Stomach (tissue), 9 donors: ENCODE measurements around the gene MRPS2. TPM values are rescaled to one million over a fixed set of nuclear protein-coding genes. Genes with fewer than 3 reads are reported as not detected.

ENCODE experiments used
- DNase-seq, 2 donors: peaks; one replicate each; pipeline versions ENCODE4 v3.0.0 to v3.0.0-alpha.2; 2013 to 2019
- H3K27ac ChIP-seq, 5 donors: fragments of 200-600 bp in 4 of 5; sonication (generic) in 4 of 5; one replicate each; pipeline ENCODE4 v1.5.1; 2013 to 2019; ENCODE audit warnings: mild to moderate bottlenecking in 1 of 5, moderate library complexity in 1 of 5
- H3K27me3 ChIP-seq, 3 donors: fragments of 200-600 bp; sonication (generic); one replicate each; pipeline ENCODE4 v1.5.1; 2017 to 2019; ENCODE audit warnings: mixed run types in 1 of 3
- H3K36me3 ChIP-seq, 4 donors: fragments of 200-600 bp; sonication (generic); 1 replicate in 3 of 4; 2 replicates in 1 of 4; pipeline ENCODE4 v1.5.1; 2016 to 2019
- H3K4me1 ChIP-seq, 4 donors: fragments of 200-600 bp; sonication (generic); one replicate each; pipeline ENCODE4 v1.5.1; 2016 to 2019
- H3K4me3 ChIP-seq, 4 donors: fragments of 200-600 bp; sonication (generic) in 3 of 4; one replicate each; pipeline ENCODE4 v1.5.1; 2016 to 2019; ENCODE audit warnings: mild to moderate bottlenecking in 1 of 4
- H3K9me3 ChIP-seq, 4 donors: fragments of 200-600 bp; sonication (generic); one replicate each; pipeline ENCODE4 v1.5.1; 2016 to 2019
- EP300 ChIP-seq: sonication (generic); formaldehyde crosslinking; IDR thresholded peaks from one replicate; pipeline ENCODE4 v1.6.1; 2017; ENCODE audit warnings: antibody characterized with exemption
- POLR2A ChIP-seq, 4 donors: fragments of 450-650 bp; IDR thresholded peaks; one replicate each; pipeline ENCODE4 v1.6.1; 2016; ENCODE audit warnings: antibody characterized with exemption in 4 of 4, control low read depth in 2 of 4, mild to moderate bottlenecking in 1 of 4, moderate library complexity in 1 of 4
- POLR2AphosphoS5 ChIP-seq, 3 donors: sonication (generic); formaldehyde crosslinking; IDR thresholded peaks; one replicate each; pipeline ENCODE4 v1.6.1; 2016; ENCODE audit warnings: antibody characterized with exemption in 3 of 3
- WGBS, 5 donors: extraction: QIAGEN DNeasy Blood & Tissue Kit in 3 of 5; methylation state at CpG; one replicate each; pipeline versions ENCODE4 v1.1.5 to v1.1.7; 2013 to 2018; 5-methylcytosine and 5-hydroxymethylcytosine counted together
- intact Hi-C: fragments of 100-400 bp; cut with DNase I; formaldehyde crosslinking; loops from one replicate; pipeline ENCODE4 v1.15.1; 2023; ENCODE audit warnings: low total_unique reads
- polyA plus RNA-seq, 3 donors: library from polyadenylated mRNA; stranded (reverse); fragments of 200-250 nt; gene quantifications; one replicate each; pipeline ENCODE4 v1.2.3, GENCODE V29; 2013
- total RNA-seq, 5 donors: library from RNA; depleted of rRNA; stranded (reverse); fragments of >200 nt; gene quantifications; one replicate each; pipeline versions ENCODE4 v1.1.0 to v1.2.3, GENCODE V29; 2014 to 2016
- TF ChIP-seq, protein P1 (sequence below), 7 experiments: fragments of 450-650 bp in 4 of 7; fragments of 200-600 bp in 3 of 7; sonication (generic) in 3 of 7; IDR thresholded peaks; one replicate each; pipeline ENCODE4 v1.5.1; 2016 to 2019; ENCODE audit warnings: antibody characterized with exemption in 7 of 7, control low read depth in 2 of 7, mild to moderate bottlenecking in 1 of 7
- donor health status: healthy with polysubstance abuse.
- donor health status: Bipolar disorder and iron deficiency.
- donor health status: healthy.

The MRPS2 gene
- total and polyA plus RNA-seq, 8 donors: 1.8 to 54.7 (median 40.1) TPM

DNA sequence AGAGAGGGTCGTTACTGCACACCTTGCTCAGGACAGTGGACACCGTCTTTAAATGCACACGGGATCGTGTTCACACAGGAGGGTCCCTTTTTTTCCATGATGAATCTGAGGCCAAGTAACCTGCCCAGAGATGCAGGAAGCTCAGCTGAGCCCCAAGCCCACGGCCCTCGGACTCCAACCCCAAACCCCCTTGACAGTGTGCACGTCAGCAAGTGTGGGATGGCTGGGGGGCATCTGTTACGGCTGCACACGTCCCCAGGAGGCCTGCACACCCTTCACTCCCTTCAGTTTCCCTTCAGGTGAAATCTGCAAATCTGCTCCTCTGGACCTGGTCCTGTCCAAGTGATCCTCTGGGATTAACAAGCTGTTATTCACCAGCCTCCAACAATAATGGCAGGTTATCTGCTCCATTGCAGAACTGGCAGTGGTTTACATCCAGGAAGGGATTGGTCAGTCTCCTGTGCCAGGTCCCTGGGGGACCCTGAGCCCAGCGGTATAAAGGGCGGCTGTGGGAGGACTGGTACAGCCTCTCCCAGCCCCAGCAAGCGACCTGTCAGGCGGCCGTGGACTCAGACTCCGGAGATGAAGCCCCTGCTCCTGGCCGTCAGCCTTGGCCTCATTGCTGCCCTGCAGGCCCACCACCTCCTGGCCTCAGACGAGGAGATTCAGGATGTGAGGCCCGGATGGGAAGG, 20.6 kb downstream of the MRPS2 start, which contains the start of gene LCN1:
LCN1 (plus strand) TSS at position 525 of the 692 bp plus-strand sequence; CDS start at position 583, 58 bp downstream.
- WGBS, 5 donors: 77 to 81% (median 79%) methylated on average over 18 of the region's 18 CpGs
- H3K27me3 ChIP-seq: peaks cover 0 to 59% (median 16%) of the 10 kb centered on the region in 3 donors
- H3K4me1 ChIP-seq: no peaks in the 10 kb centered on the region
- DNase-seq: peak in 1 of 2 donors; percentile 13
- no peak within 1 kb of the TSS for H3K4me3 ChIP-seq
- no peaks in the 10 kb centered on the region for H3K9me3 ChIP-seq
- intact Hi-C loops: no loop called here
- TF ChIP-seq POLR2A (IDR thresholded peaks at IDR 0.05) (no peak), EP300 (no peak), POLR2AphosphoS5 (IDR thresholded peaks at IDR 0.05) (no peak)
- TF ChIP-seq, protein P1, sequence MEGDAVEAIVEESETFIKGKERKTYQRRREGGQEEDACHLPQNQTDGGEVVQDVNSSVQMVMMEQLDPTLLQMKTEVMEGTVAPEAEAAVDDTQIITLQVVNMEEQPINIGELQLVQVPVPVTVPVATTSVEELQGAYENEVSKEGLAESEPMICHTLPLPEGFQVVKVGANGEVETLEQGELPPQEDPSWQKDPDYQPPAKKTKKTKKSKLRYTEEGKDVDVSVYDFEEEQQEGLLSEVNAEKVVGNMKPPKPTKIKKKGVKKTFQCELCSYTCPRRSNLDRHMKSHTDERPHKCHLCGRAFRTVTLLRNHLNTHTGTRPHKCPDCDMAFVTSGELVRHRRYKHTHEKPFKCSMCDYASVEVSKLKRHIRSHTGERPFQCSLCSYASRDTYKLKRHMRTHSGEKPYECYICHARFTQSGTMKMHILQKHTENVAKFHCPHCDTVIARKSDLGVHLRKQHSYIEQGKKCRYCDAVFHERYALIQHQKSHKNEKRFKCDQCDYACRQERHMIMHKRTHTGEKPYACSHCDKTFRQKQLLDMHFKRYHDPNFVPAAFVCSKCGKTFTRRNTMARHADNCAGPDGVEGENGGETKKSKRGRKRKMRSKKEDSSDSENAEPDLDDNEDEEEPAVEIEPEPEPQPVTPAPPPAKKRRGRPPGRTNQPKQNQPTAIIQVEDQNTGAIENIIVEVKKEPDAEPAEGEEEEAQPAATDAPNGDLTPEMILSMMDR (IDR thresholded peaks at IDR 0.05): no peak
- H3K27ac ChIP-seq: no peak within 1 kb of the TSS
- H3K36me3 ChIP-seq: no peaks in the 10 kb centered on the region

- 77 to 88% (median 78%) methylated on average over 4 to 11 of the region's 11 CpGs for WGBS, 5 donors
- no peak overlapping the region for H3K27ac ChIP-seq
- peaks cover 0 to 59% (median 16%) of the 10 kb centered on the region in 3 donors for H3K27me3 ChIP-seq
- H3K9me3 ChIP-seq: no peaks in the 10 kb centered on the region
- H3K4me1 ChIP-seq: no peaks in the 10 kb centered on the region
- no peaks in the 10 kb centered on the region for H3K36me3 ChIP-seq
- no peak for TF ChIP-seq POLR2AphosphoS5 (IDR thresholded peaks at IDR 0.05)
- intact Hi-C loops: no loop called here
- DNase-seq: peak in 1 of 2 donors; percentile 24
- H3K4me3 ChIP-seq: no peak overlapping the region
Observed at GRCh38 chr9:135521608-135522095, 21.2 kb downstream of the MRPS2 start.

GRCh38 chr9:135522137-135522877, 21.8 kb downstream of the MRPS2 start:
- H3K27me3 ChIP-seq: peaks cover 0 to 64% (median 16%) of the 10 kb centered on the region in 3 donors
- no peaks in the 10 kb centered on the region for H3K9me3 ChIP-seq
- no peak overlapping the region for H3K4me3 ChIP-seq
- no peaks in the 10 kb centered on the region for H3K4me1 ChIP-seq
- 62 to 73% (median 66%) methylated on average over 10 to 16 of the region's 16 CpGs for WGBS, 5 donors
- DNase-seq: peak in 1 of 2 donors; percentile 11
- H3K36me3 ChIP-seq: no peaks in the 10 kb centered on the region
- no peak for TF ChIP-seq POLR2AphosphoS5 (IDR thresholded peaks at IDR 0.05)
- TF ChIP-seq, protein P1 (IDR thresholded peaks at IDR 0.05): no peak
- TF ChIP-seq EP300: no peak
- TF ChIP-seq POLR2A (IDR thresholded peaks at IDR 0.05): no peak
- H3K27ac ChIP-seq: no peak overlapping the region
- intact Hi-C loops: no loop called here

DNA sequence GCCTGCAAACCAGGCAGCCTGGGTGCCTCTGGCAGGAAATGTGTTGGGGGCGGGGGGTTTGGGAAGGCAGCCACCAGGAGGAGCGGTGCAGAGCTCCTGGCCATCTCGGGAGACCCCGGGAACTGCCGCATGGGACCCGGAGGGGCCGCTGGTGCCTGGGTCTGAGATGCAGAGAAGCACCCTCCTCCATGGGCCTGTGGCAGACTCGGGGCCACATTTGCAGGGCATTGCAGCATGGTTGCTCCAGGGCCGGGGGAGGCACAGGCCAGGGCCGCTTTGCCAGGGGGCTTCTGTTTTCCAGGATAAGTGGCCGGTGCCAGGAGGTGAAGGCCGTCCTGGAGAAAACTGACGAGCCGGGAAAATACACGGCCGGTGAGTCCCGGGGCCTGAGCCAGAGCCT, 22.4 kb downstream of the MRPS2 start:
- peak in 1 of 2 donors; percentile 16 for DNase-seq
- TF ChIP-seq POLR2A (IDR thresholded peaks at IDR 0.05): no peak
- no peak for TF ChIP-seq EP300
- TF ChIP-seq, protein P1 (IDR thresholded peaks at IDR 0.05): no peak
- TF ChIP-seq POLR2AphosphoS5 (IDR thresholded peaks at IDR 0.05): no peak
- Histone ChIP-seq H3K27ac (no peak overlapping the region), H3K9me3 (no peaks in the 10 kb centered on the region), H3K36me3 (no peaks in the 10 kb centered on the region), H3K27me3 (peaks cover 0 to 68% (median 16%) of the 10 kb centered on the region in 3 donors), H3K4me3 (no peak overlapping the region), H3K4me1 (no peaks in the 10 kb centered on the region)
- intact Hi-C loops: no loop called here
- 58 to 74% (median 70%) methylated on average over 17 of the region's 17 CpGs for WGBS, 5 donors
